ENCODE results near the gene TIPRL. TPM values are rescaled to one million over a fixed set of nuclear protein-coding genes. Genes with fewer than 3 reads are reported as not detected.

The TIPRL gene
- polyA plus RNA-seq, 1 experiment: 17.2 TPM

GRCh38 chr1:168135116-168135920 is 43.4 kb upstream of the TIPRL start:
- no peak for TF ChIP-seq CTCF (IDR thresholded peaks at IDR 0.05; ENCODE audit: insufficient read depth, low read depth, low read length)
- ChIA-PET POLR2A (interaction anchor here (0.6 kb wide), 1 partner anchor 53 kb away, joined by 3 read pairs; no protein-coding TSS in a partner anchor), CTCF (interaction anchor here (1.1 to 2.5 kb wide), 5 partner anchors 10 to 50 kb away, joined by 3 to 9 read pairs (median 5); no protein-coding TSS in a partner anchor)
- H3K4me3 ChIP-seq (ENCODE audit: low read depth, low read length): peak overlapping the region; percentile 66
- DNase-seq (ENCODE audit: low read depth): no peak
- H3K36me3 ChIP-seq (ENCODE audit: control insufficient read depth, insufficient read depth, low read length): no peaks in the 10 kb centered on the region; the same call in 1 of the 2 replicates
- H3K27me3 ChIP-seq (ENCODE audit: control insufficient read depth, insufficient read depth, low read length): no peaks in the 10 kb centered on the region

- ChIA-PET POLR2A (interaction anchor here (0.6 kb wide), 2 partner anchors 54 to 682 kb away, joined by 3 read pairs; no protein-coding TSS in a partner anchor), CTCF (interaction anchor here (1.6 to 2.5 kb wide), 2 partner anchors 11 to 14 kb away, joined by 5 to 9 read pairs; no protein-coding TSS in a partner anchor)
- DNase-seq (ENCODE audit: low read depth): no peak
- no peaks in the 10 kb centered on the region for H3K36me3 ChIP-seq (ENCODE audit: control insufficient read depth, insufficient read depth, low read length)
- TF ChIP-seq CTCF (IDR thresholded peaks at IDR 0.05; ENCODE audit: insufficient read depth, low read depth, low read length): no peak
- peak overlapping the region; percentile 66 for H3K4me3 ChIP-seq (ENCODE audit: low read depth, low read length)
- no peaks in the 10 kb centered on the region for H3K27me3 ChIP-seq (ENCODE audit: control insufficient read depth, insufficient read depth, low read length)
These were observed 42.6 kb upstream of the TIPRL start for GRCh38 chr1:168135921-168136708.

GRCh38 chr1:168136709-168137514 is 41.9 kb upstream of the TIPRL start, which contains the start of gene GPR161:
Gene GPR161 (minus strand): TSS chr1:168136930. CDS start chr1:168104850, 32,080 bp downstream.
- POLR2A ChIA-PET: interaction anchor here (0.5 to 0.6 kb wide), 3 partner anchors 32 to 682 kb away, joined by 3 to 10 read pairs (median 4); no protein-coding TSS in a partner anchor
- CTCF ChIA-PET: interaction anchor here (1.0 to 2.5 kb wide), 2 partner anchors 9 to 10 kb away, joined by 3 to 9 read pairs; no protein-coding TSS in a partner anchor

GRCh38 chr1:168137515-168137821 is 41.3 kb upstream of the TIPRL start:
- DNase-seq (ENCODE audit: low read depth): no peak
- POLR2A ChIA-PET: interaction anchor here (0.5 to 0.6 kb wide), 2 partner anchors 32 to 310 kb away, joined by 4 to 10 read pairs; no protein-coding TSS in a partner anchor

More at GRCh38 chr1:168136709-168137514, 41.9 kb upstream of the TIPRL start, which contains the start of gene GPR161:
- no peaks in the 10 kb centered on the region for H3K36me3 ChIP-seq (ENCODE audit: control insufficient read depth, insufficient read depth, low read length)
- no peak for TF ChIP-seq CTCF (IDR thresholded peaks at IDR 0.05; ENCODE audit: insufficient read depth, low read depth, low read length)
- H3K27me3 ChIP-seq (ENCODE audit: control insufficient read depth, insufficient read depth, low read length): 0 out of 2 replicates have a peak, but pooled peaks cover 3% of the 10 kb centered on the region
- DNase-seq (ENCODE audit: low read depth): no peak
- H3K4me3 ChIP-seq (ENCODE audit: low read depth, low read length): peak within 1 kb of the TSS; percentile 66

More at GRCh38 chr1:168137515-168137821, 41.3 kb upstream of the TIPRL start:
- 0 out of 2 replicates have a peak, but pooled peaks cover 3% of the 10 kb centered on the region for H3K27me3 ChIP-seq (ENCODE audit: control insufficient read depth, insufficient read depth, low read length)
- peak overlapping the region; percentile 66 for H3K4me3 ChIP-seq (ENCODE audit: low read depth, low read length)
- no peaks in the 10 kb centered on the region for H3K36me3 ChIP-seq (ENCODE audit: control insufficient read depth, insufficient read depth, low read length)
- no peak for TF ChIP-seq CTCF (IDR thresholded peaks at IDR 0.05; ENCODE audit: insufficient read depth, low read depth, low read length)
- CTCF ChIA-PET: interaction anchor here (0.8 to 1.5 kb wide), 4 partner anchors 8 to 24 kb away, joined by 3 to 4 read pairs (median 3); no protein-coding TSS in a partner anchor
